Measurements from ENCODE around the gene EPHA1.

Gene EPHA1

DNA sequence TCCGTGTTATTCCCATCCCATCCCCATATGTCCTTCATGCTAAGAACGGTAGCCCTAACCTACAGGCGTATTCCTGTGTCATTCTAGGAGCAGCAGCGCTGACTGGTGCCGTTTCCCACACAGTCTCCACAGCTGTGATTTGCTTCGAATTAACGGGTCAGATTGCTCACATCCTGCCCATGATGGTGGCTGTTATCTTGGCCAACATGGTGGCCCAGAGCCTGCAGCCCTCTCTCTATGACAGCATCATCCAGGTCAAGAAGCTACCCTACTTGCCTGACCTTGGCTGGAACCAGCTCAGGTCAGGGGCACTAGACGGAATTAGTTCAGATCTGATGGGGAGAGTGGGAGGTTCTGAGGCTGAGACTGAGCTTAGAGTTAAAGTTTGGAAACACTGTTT is 66.8 kb downstream of the EPHA1 start:
- TF ChIP-seq, protein P1, sequence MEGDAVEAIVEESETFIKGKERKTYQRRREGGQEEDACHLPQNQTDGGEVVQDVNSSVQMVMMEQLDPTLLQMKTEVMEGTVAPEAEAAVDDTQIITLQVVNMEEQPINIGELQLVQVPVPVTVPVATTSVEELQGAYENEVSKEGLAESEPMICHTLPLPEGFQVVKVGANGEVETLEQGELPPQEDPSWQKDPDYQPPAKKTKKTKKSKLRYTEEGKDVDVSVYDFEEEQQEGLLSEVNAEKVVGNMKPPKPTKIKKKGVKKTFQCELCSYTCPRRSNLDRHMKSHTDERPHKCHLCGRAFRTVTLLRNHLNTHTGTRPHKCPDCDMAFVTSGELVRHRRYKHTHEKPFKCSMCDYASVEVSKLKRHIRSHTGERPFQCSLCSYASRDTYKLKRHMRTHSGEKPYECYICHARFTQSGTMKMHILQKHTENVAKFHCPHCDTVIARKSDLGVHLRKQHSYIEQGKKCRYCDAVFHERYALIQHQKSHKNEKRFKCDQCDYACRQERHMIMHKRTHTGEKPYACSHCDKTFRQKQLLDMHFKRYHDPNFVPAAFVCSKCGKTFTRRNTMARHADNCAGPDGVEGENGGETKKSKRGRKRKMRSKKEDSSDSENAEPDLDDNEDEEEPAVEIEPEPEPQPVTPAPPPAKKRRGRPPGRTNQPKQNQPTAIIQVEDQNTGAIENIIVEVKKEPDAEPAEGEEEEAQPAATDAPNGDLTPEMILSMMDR (IDR thresholded peaks at IDR 0.05; ENCODE audit: control insufficient read depth, extremely low read depth, insufficient read depth), result no peak
- no peak for DNase-seq (ENCODE audit: low read depth)
- H3K4me3 ChIP-seq (ENCODE audit: low read depth, low read length), result no peak overlapping the region
